Stimulated activated CD8-positive, alpha-beta memory T cell treated with anti-CD3 and anti-CD28 coated beads, Interleukin-12 subunit alpha, Interleukin-12 subunit beta, amount 100 ng/mL, for 24 hours (primary cell): ENCODE data around the gene ZNF577.
"Not testable (repeated sequence)": the region's sequence is repeated elsewhere in the genome, so short reads cannot be mapped to it uniquely, and the experiment has no call there.

Experiments
- DNase-seq: peaks from one replicate; pipeline ENCODE4 v3.0.0-alpha.2; 2020; ENCODE audit errors: extremely low read depth

ZNF577 gene

DNA sequence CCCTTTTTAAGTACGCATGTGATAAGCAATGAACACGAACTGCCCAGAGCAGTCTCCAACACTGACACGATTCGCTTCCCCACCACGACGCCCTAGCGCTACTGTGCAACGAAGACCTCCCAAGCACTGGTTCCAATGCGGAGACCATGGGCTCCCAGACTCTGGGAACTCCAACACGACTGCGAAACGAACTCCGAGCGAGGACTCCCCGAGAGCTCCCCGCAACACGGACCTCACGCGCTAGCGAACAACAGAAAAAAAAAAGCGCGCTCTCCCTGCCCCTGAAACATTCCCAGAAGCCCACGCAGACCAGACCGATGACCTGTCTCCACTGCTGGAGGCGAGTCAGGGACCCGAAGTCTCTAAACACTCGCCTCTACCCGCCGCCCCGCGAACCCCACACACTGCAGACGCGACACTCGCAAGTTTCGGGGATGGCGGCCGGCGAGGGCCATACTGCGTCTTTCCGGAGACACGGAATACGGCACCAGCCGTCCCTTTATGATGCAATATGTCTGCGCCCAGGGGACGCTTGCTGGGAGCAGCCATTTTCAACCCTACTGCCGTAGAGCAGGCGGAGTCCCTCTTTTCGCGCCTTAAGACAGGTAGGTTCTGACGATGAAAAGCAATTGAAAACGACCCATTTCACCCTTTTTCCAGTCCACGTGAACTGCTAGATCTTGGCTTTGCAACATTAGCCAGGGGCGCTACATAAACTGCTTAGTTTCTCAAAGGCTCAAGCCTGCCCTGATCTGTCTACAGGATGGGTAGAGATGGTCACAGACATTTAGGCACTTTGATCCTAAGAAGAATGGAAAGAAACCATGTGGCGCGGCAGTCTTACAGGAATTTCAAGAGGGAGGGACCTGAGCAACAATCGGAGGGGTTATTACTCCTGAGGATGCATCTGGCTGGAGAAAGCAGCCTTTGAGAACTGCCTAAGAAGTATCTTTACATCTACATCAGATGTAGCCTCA lies at the start of gene ZNF577:
TSS of gene ZNF577 (minus strand) at position 430 of the 977 bp plus-strand sequence. CDS start 7,569 bp downstream, outside the sequence.
- peak; percentile 22 for DNase-seq

DNA sequence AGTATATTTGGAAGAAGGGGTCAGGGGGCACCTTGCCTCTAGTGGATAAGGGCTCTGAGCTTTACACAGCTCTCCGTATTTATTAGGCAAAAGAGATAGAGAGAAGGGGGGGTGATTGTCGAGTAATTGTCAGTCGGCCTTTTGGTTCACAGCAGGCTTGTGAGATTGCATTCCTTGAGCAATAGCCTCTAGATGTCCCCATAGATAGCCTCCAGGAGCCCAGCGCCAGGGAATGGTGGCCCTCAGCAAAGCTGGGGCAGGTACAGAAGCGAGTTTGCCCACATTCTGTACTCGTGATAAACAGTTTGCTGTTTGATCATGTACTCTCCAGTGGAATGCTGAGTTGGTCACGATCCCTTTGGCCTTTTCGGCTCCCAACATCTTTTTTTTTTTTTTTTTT lies 44.2 kb upstream of the ZNF577 start:
- no peak for DNase-seq

DNA sequence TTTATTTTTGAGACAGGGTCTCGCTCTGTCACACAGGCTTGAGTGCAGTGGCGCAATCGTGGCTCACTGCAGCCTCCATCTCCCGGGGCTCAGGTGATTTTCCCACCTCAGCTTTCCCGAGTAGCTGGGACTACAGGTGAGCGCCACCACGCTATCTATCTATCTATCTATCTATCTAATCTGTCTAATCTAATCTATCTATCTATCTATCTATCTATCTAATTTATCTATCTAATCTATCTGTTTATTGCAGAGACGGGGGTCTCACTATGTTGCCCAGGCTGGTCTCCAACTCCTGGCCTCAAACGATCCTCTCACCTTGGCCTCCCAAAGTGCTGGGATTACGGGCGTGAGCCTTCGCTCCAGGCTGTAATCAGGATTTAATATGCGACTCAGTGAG lies 40.1 kb upstream of the ZNF577 start:
- no peak for DNase-seq

DNA sequence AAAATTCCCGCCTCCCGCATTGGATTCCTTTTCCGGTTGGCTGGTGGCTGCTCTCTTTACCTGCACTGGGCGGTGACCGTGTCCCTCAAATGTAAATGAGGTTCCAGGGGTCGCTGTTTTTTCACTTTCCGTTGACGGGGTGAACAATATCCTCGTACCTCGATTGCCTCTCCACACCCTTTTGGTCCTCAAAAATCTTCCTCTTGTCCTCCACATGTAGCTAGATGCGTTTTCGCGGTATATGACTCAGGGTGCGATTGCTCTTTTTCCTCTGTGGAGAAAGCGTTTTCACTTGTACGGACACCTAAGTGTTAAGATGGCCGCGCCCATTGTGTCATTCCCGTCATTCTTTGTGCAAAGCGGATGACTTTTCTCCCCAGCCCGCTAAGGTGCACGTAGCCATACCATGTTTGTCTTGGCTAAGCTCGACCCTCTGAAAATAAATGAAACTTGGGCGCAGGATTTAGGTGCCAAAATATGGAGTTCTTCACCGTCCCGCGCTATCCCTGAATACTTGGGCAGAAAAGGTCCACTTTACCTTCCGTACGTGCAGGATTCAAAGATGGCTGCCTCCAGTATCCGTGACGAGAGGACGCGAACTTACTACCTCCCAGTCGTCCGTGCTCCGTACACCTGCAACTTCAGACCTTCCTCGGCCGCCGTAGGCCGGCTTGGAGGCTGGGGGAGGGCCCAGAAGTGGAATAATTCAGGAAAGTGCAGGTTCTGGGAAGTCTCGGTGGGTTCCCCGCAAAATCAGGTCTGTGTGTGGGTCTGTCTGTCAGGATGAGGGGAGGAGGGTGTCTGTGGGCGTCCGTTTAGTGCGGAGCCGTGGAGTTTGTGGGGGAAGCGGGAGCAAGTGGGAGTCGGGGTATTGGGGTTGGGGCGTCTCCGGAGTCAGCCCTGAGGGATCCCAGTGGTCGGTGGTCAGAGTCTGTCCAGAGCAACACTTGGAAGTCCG lies 39.3 kb upstream of the ZNF577 start, which contains the start of gene ZNF613:
TSS of gene ZNF613 (plus strand) at position 689 of the 958 bp plus-strand sequence. CDS start 8,749 bp downstream, outside the sequence.
- peak; percentile 57 for DNase-seq

DNA sequence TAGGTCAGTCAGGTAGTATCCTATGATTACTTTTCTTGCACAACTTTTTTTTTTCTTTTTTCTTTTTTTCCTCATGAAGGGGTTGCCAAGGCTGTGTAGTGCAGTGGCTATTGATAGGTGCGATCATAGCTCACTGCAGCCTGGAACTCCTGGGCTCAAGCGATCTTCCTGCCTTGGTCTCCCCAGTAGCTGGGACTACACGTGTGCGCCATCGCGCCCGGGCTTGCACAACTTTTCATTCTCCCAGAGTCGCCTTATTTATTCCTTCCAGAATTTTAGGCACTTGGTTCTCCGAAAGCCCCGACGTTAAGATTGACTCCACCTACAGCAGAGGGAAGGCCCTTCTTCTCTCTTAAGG lies 38.7 kb upstream of the ZNF577 start:
- no peak for DNase-seq

DNA sequence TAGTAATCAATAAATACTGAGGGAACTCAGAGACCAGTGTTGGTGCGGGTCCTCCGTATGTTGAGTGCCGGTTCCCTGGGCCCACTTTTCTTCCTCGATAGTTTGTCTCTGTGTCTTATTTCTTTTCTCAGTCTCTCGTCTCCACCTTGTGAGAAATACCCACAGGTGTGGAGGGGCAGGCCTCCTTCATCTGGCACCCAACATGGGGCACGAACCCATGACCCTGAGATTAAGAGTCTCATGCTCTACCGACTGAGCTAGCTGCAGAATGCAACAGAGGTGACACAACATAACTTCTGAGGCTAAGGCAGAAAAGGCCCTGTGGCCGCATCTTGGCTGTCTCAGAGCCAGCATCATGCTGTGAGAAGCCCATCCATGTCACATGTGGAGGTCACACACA lies 34.2 kb upstream of the ZNF577 start:
- no peak for DNase-seq

DNA sequence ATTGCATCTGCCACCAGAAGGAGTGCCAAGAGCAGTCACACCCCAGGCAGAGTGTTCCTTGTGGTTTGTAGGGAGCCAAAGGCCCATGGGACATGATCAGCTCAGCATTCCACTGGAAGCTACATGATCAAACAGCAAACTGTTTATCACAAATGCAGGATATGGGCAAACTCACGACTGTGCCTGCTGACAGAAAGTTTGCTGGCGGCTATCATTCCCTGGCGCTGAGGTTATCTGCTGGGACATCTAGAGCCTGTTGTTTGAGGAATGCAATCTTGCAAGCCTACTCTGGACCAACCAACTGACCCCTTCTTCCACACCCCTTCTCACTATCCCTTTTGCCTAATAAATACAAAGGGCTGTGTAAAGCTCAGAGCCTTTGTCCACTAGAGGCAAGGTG lies 31.9 kb upstream of the ZNF577 start:
- no peak for DNase-seq

DNA sequence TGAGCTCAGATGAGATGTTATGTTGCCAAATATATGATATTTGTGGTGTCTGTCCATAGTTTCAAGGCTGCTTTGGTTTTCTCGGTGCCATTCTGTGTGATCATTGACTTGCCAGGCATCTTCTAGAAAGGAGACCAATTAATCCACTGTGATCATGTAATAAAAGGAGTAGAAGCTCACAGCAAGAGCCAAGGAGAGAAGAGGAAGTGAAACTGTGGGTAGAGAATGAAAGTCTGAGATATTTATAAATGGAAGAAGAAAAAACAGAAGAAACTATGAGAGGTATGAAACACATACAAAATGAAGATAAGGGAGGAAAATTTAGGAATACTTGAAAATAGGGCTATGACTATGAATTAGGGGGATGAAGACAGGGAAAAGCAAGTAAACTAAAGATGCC lies 28.4 kb upstream of the ZNF577 start:
- DNase-seq, result no peak

DNA sequence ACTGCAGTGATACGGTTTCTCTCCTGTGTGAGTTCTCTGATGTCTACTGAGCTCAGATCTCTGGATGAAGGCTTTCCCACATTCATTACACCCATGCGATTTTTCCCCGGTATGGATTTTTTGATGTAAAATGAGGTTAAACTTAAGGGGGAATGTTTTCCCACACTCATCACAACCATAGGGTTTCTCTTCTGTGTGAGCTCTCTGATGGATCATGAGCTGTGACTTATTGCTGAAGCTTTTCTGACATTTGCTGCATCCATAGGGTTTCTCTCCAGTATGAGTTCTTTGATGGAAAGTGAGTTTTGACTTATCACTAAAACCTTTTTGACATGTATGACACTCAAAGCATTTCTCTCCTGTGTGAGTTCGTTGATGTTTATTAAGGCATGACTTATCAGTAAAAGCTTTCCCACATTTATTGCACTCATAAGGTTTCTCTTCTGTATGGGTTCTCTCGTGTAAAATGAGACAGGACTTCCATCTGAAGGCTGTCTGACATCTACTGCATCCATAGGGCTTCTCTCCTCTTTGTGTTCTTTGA lies 27.6 kb upstream of the ZNF577 start:
- no peak for DNase-seq

DNA sequence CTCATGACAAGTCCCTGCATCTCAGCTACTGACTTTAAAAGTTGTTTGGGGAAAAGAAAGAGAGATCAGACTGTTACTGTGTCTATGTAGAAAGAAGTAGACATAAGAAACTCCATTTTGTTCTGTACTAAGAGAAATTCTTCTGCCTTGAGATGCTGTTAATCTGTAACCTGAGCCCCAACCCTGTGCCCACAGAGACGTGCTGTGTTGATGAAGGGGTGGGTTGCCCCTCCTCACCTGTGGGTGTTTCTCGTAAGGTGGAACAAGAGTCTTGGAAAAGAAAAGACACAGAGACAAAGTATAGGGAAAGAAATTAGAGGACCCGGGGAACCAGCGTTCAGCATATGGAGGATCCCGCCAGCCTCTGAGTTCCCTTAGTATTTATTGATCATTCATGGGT lies 20.2 kb upstream of the ZNF577 start:
- DNase-seq, result not testable (repeated sequence)

DNA sequence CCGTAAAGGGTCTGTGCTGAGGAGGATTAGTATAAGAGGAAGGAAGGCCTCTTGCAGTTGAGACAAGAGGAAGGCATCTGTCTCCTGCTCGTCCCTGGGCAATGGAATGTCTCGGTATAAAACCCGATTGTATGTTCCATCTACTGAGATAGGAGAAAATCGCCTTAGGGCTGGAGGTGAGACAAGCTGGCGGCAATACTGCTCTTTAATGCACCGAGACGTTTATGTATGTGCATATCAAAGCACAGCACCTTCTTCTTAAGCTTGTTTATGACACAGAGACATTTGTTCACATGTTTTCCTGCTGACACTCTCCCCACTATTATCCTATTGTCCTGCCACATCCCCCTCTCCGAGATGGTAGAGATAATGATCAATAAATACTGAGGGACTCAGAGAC lies 18.4 kb upstream of the ZNF577 start:
- DNase-seq, result not testable (repeated sequence)

DNA sequence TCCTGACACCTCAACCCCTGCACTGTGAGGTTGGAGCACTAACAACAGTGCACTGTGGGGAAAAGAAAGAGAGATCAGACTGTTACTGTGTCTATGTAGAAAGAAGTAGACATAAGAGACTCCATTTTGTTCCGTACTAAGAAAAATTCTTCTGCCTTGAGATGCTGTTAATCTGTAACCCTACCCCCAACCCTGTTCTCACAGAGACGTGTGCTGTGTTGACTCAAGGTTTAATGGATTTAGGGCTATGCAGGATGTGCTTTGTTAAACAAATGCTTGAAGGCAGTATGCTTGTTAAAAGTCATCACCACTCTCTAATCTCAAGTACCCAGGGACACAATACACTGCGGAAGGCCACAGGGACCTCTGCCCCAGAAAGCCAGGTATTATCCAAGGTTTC lies 17.9 kb upstream of the ZNF577 start:
- not testable (repeated sequence) for DNase-seq

DNA sequence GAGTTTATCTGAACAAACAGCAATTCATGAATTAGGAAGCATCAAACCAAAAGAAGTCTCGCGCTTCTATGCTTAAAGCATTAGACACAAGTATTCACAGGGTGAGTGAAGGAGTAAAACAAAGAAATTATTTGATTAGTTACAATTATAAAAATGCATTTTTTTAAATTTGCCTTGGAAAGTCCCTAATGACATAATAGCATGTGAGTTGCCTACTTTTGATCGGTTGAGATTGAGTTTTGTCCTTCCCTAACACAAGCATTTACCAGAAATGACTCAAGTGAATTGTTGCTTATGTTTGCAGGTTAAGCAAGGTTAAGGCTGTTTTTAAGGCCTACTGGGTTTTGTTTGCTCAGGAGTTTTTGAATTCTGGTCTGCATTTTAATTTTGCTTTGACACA lies 17.5 kb upstream of the ZNF577 start:
- DNase-seq, result no peak

DNA sequence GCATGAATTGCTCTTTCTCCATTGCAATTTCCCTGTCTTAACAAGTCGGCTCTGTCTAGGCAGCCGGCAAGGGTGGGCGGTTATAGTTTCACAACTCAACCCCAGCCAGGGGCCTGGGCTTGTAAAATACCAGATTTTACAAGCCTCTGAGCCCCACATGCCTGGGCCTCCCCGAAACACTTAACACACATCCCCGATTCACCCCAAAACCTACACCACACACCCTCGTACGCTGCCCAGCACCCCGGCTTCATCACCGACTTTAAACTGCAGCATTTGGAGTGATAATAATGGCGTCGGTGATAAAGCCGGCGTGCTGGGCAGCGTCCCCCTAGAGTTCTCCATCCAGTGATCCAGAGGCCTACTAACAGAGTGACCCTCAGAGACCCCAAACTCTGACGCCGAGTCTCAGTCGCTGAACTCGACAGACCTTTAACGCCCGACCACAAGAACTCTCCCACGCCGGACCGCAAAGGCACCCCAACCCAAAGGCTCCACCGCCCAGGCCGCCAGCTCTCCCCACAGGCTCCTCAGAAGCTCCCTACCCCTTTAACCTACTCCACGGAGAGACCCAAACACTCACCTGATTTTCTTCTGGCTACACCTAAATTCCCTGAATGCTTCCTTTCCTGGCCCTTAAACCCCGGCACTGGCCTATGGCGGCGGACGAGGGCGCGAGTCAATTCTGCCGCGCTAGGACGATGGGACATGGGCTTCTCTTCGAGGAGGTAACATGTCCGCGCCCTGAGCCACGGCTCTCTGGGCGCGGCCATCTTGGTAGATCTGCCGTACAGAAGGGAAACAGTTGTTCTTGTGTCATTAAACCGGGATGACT lies 16.8 kb upstream of the ZNF577 start, which contains the start of gene ZNF649:
TSS of gene ZNF649 (minus strand) at position 687 of the 835 bp plus-strand sequence. CDS start 4,910 bp downstream, outside the sequence.
- peak; percentile 51 for DNase-seq

DNA sequence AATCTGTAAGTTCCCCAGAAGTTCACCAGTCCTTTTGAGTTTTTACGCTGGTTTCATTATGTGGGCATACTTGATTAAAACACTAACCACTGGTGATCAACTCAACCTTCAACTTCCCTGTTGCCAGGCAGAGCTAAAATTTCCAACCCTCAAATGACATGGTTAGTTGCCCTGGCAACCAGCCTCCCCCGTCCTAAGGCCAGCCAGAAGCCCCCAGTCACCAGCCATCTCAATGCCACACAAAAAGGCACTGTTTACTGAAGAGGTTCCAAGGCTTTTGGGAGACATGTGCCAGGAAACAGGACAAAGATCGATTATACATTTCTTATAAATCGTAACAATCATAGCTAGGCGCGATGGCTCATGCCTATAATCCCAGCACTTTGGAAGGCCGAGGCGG lies 15.4 kb upstream of the ZNF577 start:
- no peak for DNase-seq

DNA sequence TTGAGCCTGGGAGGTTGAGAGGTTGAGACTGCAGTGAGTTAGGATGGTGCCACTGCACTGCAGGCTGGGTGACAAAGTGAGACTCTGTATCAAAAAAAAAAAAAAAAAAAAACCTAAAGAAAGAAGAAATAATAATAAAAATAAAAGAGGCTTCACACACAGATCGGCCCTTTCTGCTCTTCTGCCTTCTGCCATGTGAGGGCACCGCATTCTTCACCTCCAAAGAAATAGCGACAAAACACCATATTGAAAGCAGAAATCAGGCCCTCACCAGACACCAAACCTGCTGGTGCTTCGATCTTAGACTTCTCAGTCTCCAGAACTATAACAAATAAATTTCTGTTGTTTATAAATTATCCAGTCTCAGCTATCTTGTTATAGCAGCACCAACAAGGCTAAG lies 14.1 kb upstream of the ZNF577 start:
- no peak for DNase-seq

DNA sequence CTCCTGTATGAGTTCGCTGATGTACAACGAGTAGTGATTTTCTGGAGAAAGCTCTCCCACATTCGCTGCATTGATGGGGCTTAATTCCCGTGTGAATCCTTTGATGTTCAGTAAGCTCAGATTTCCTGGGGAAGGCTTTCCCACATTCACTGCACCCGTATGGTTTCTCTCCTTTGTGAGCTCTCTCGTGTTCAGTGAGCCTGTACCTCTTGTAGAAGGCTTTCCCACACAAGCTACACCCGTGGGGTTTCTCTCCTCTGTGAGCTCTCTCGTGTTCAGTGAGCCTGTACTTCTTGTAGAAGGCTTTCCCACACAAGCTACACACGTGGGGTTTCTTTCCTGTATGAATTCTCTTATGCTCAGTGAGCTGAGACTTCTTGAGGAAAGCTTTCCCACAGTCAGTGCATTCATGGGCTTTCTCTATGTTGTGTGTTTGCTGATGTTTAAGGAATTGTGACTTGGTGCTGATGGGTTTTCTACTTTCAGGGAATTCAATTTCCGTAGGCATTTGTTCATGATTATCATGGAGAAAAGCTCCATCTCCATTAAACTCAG lies 3.5 kb upstream of the ZNF577 start:
- no peak for DNase-seq

DNA sequence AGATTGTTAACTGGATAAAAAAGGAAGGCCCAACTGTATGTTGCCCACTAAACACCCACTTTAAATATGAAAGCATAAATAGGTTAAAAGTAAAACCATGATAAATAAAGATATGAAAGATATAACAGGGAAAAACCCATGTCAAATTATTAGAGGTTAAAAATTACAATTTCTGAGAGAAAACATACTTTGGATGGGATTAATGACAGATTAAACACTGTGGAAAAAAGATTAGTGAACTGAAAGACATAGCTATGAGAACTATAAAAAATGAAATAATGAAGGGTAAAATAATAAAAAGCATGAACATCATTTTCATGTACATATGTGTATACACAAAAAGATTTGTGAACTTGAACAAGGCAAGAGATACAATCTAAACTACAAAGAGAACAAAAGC lies 2.2 kb upstream of the ZNF577 start:
- no peak for DNase-seq

DNA sequence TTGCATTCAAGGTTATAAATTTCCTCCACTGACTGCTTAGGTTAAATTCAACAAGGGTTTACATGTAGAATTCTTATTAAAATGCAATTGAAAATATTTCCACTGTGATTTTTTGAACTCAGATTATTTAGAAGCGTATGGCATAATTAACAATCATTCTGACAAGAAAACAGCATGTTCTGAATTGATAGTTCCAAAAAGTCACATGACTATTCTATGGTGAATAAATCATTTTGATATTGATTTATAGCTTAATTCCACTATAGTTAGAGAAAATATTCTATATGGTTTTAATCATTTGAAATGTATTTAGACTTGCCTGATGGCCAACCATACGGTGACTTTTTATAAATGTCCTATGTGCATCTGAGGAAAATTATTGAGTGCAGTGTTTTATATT lies 3.0 kb downstream of the ZNF577 start:
- DNase-seq, result no peak

DNA sequence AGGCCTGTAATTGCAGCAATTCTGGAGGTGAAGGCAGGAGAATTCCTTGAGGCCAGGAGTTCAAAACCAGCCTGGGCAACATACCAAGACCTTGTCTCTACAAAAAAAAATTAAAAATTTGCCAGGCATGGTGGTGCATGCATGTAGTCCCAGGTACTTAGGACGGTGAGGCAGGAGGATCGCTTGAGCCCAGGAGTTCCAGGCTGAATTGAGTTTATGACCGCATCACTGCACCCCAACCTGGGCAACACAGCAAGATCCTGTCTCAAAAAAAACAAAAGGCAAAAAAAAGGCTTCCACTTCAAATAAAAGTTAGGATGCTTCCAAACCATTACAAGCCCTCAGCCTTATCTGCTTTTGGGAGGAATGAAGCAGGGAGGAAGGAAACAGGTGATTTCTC lies 5.2 kb downstream of the ZNF577 start:
- no peak for DNase-seq

DNA sequence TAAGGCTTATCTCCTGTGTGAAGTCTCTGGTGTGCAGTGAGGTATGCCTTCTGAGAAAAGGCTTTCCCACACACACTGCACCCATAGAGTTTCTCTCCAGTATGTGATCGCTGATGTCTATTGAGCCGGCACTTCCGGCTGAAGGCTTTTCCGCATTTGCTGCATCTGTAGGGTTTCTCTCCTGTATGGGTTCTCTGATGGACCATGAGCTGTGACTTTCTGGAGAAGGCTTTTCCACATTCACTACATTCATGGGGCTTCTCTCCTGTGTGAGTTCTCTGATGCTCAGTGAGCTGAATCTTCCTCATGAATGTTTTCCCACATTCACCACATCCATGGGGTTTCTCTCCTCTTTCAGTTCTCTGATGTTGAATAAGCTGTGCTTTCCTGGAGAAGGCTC lies 14.7 kb downstream of the ZNF577 start:
- no peak for DNase-seq
